Sigmoid colon (tissue), 7 donors: ENCODE data around the gene BOLL. TPM values are rescaled to one million over a fixed set of nuclear protein-coding genes. Genes with fewer than 3 reads are reported as not detected.
"Not testable (repeated sequence)": the region's sequence is repeated elsewhere in the genome, so short reads cannot be mapped to it uniquely, and the experiment has no call there.

Source experiments
- DNase-seq: peaks from one replicate; pipeline ENCODE4 v3.0.0-alpha.2; 2019
- H3K27ac ChIP-seq, 4 donors: fragments of 200-600 bp; sonication (generic); one replicate each; pipeline ENCODE4 v1.5.1; 2016 to 2019; ENCODE audit warnings: mild to moderate bottlenecking in 1 of 4
- H3K27me3 ChIP-seq, 3 donors: fragments of 200-600 bp; sonication (generic); one replicate each; pipeline ENCODE4 v1.5.1; 2019; ENCODE audit warnings: mild to moderate bottlenecking in 1 of 3
- H3K36me3 ChIP-seq, 4 donors: fragments of 200-600 bp; sonication (generic); one replicate each; pipeline ENCODE4 v1.5.1; 2016 to 2019
- H3K4me1 ChIP-seq, 4 donors: fragments of 200-600 bp; sonication (generic); one replicate each; pipeline ENCODE4 v1.5.1; 2017 to 2019
- H3K4me3 ChIP-seq, 4 donors: fragments of 200-600 bp; sonication (generic); one replicate each; pipeline ENCODE4 v1.5.1; 2017 to 2019; ENCODE audit warnings: mild to moderate bottlenecking in 2 of 4, moderate library complexity in 1 of 4
- H3K9me3 ChIP-seq, 4 donors: fragments of 200-600 bp in 3 of 4; sonication (generic) in 3 of 4; one replicate each; pipeline versions ENCODE4 v1.5.1 to v1.6.1; 2013 to 2019
- CTCF ChIP-seq, 4 experiments: fragments of 450-650 bp in 3 of 4; fragments of 200-600 bp in 1 of 4; IDR thresholded peaks; one replicate each; pipeline ENCODE4 v1.5.1; 2016 to 2019; ENCODE audit warnings: antibody characterized with exemption in 4 of 4, mild to moderate bottlenecking in 3 of 4, moderate library complexity in 2 of 4
- EP300 ChIP-seq, 4 donors: sonication (generic); formaldehyde crosslinking; IDR thresholded peaks; one replicate each; pipeline ENCODE4 v1.6.1; 2017; ENCODE audit warnings: antibody characterized with exemption in 4 of 4
- POLR2A ChIP-seq, 2 donors: fragments of 450-650 bp; IDR thresholded peaks; one replicate each; pipeline ENCODE4 v1.6.1; 2016; ENCODE audit warnings: antibody characterized with exemption in 2 of 2, mild to moderate bottlenecking in 2 of 2, moderate library complexity in 2 of 2
- POLR2AphosphoS5 ChIP-seq, 4 donors: sonication (generic); formaldehyde crosslinking; IDR thresholded peaks; one replicate each; pipeline ENCODE4 v1.6.1; 2017; ENCODE audit warnings: antibody characterized with exemption in 4 of 4
- WGBS, 2 donors: extraction: QIAGEN DNeasy Blood & Tissue Kit; methylation state at CpG; one replicate each; pipeline ENCODE4 v1.1.7; 2013; 5-methylcytosine and 5-hydroxymethylcytosine counted together
- intact Hi-C: fragments of 100-400 bp; cut with DNase I; formaldehyde crosslinking; loops from one replicate; pipeline ENCODE4 v1.15.1; 2023
- polyA plus RNA-seq, 3 donors: library from polyadenylated mRNA; stranded (reverse); fragments of 200-250 nt; gene quantifications; one replicate each; pipeline ENCODE4 v1.2.3, GENCODE V29; 2013
- total RNA-seq, 4 donors: library from RNA; depleted of rRNA; stranded (reverse); fragments of >200 nt; gene quantifications; one replicate each; pipeline ENCODE4 v1.1.0, GENCODE V29; 2016
- donor health status: healthy with polysubstance abuse.
- donor health status: Bipolar disorder and iron deficiency.
- donor health status: healthy.

Gene BOLL
- not detected for total RNA-seq
- not detected for polyA plus RNA-seq

- WGBS, 2 donors, result 91 to 95% methylated on average over 80 of the region's 80 CpGs
- no peaks in the 10 kb centered on the region for H3K36me3 ChIP-seq
- DNase-seq, result no peak
- peaks cover 0 to 12% (median 12%) of the 10 kb centered on the region in 4 donors for H3K4me1 ChIP-seq
- H3K27me3 ChIP-seq, result peaks cover 8 to 28% (median 21%) of the 10 kb centered on the region in 3 donors
- H3K27ac ChIP-seq, result no peak within 1 kb of the TSS
- intact Hi-C loops, result no loop called here
- H3K9me3 ChIP-seq, result no peaks in the 10 kb centered on the region
- TF ChIP-seq CTCF (IDR thresholded peaks at IDR 0.05) (no peak), EP300 (IDR thresholded peaks at IDR 0.05) (no peak), POLR2AphosphoS5 (IDR thresholded peaks at IDR 0.05) (no peak), POLR2A (IDR thresholded peaks at IDR 0.05) (no peak)
- peak within 1 kb of the TSS; percentile 16 to 46 (median 36) for H3K4me3 ChIP-seq
Measured at GRCh38 chr2:197784956-197785941, at the start of gene BOLL. BOLL (minus strand) TSS chr2:197785319; CDS start chr2:197781850, 3,469 bp downstream.

DNA sequence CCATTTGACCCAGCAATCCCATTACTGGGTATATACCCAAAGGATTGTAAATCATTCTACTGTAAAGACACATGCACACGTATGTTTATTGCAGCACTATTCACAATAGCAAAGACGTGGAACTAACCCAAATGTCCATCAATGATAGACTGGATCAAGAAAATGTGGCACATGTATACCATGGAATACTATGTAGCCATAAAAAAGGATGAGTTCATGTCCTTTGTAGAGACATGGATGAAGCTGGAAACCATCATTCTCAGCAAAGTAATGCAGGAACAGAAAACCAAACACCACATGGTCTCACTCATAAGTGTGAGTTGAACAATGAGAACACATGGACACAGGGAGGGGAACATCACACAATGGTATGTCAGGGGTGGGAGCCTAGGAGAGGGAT, 49.7 kb upstream of the BOLL start:
- DNase-seq, H3K27me3 ChIP-seq, H3K27ac ChIP-seq, H3K9me3 ChIP-seq, H3K4me3 ChIP-seq, H3K36me3 ChIP-seq, intact Hi-C loops: not testable (repeated sequence)
- H3K4me1 ChIP-seq, result peaks cover 0 to 15% (median 3%) of the 10 kb centered on the region in 4 donors
- 79 to 88% methylated on average over 2 of the region's 2 CpGs for whole genome bisulfite sequencing, 2 donors

DNA sequence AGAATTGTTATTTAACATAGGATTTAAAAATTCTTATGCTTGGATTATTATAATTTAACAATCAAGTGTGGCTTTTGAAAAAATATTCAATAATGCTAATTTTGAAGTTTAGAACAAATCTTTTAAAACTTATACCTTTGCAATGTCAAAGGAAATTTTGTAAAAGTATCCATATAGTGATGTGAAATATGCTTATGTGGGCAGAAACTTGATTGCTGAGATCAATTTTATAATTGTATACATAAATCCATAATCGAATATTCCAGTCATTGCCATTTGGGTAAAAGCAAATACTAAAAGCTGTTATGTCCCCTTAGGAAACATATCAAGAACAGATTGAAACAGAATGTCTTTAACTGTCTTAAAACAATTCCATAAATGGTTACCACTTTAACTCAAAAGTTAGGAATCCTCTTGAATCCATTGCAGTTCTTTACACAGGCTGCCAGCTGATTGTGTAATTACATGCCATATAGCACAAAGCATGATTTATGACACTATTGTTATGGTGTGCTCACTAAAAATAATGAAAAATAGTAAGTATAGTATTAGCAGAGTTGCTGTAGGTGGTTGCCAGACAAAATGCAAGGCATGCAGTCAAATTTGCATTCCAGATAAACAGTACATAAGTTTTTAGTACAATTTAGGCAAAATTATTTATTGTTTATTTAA, 43.5 kb upstream of the BOLL start:
- H3K4me1 ChIP-seq, result peaks cover 0 to 4% (median 0%) of the 10 kb centered on the region in 4 donors
- H3K4me3 ChIP-seq, result no peak overlapping the region
- intact Hi-C loops, result no loop called here
- TF ChIP-seq EP300 (IDR thresholded peaks at IDR 0.05), result no peak
- no peak for TF ChIP-seq POLR2AphosphoS5 (IDR thresholded peaks at IDR 0.05)
- no peak for TF ChIP-seq CTCF (IDR thresholded peaks at IDR 0.05)
- no peak for TF ChIP-seq POLR2A (IDR thresholded peaks at IDR 0.05)
- H3K9me3 ChIP-seq, result no peaks in the 10 kb centered on the region
- H3K27me3 ChIP-seq, result no peaks in the 10 kb centered on the region
- H3K36me3 ChIP-seq, result no peaks in the 10 kb centered on the region
- no peak overlapping the region for H3K27ac ChIP-seq
- no peak for DNase-seq
- 41 to 78% methylated on average over 1 of the region's 1 CpG for WGBS, 2 donors

DNA sequence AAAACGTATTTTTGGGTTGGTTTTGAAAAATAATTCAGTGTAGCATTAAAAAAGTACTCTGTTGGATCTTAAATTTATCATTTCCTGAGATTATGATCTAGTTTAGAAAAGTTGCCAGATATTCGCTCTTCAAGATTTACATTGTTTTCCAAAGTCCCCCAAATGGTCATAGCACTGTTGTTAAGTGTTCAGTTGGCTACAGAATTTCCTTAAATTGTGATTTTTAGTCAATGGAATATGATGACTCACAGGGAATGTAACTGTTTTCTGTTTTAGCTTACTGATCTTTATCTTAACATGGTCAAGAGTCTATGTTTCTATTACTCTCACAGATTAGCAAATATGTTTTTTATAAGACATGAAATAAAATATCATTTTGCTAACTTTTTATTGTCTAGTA, 42.5 kb upstream of the BOLL start:
- TF ChIP-seq EP300 (IDR thresholded peaks at IDR 0.05) (no peak), POLR2A (IDR thresholded peaks at IDR 0.05) (no peak), POLR2AphosphoS5 (IDR thresholded peaks at IDR 0.05) (no peak), CTCF (IDR thresholded peaks at IDR 0.05) (no peak)
- Histone ChIP-seq H3K9me3 (no peaks in the 10 kb centered on the region), H3K4me1 (peaks cover 0 to 8% (median 3%) of the 10 kb centered on the region in 4 donors), H3K36me3 (no peaks in the 10 kb centered on the region), H3K27ac (no peak overlapping the region), H3K27me3 (no peaks in the 10 kb centered on the region), H3K4me3 (no peak overlapping the region)
- 71% methylated on average over 2 of the region's 2 CpGs for WGBS, 2 donors
- intact Hi-C loops, result no loop called here
- DNase-seq, result no peak

DNA sequence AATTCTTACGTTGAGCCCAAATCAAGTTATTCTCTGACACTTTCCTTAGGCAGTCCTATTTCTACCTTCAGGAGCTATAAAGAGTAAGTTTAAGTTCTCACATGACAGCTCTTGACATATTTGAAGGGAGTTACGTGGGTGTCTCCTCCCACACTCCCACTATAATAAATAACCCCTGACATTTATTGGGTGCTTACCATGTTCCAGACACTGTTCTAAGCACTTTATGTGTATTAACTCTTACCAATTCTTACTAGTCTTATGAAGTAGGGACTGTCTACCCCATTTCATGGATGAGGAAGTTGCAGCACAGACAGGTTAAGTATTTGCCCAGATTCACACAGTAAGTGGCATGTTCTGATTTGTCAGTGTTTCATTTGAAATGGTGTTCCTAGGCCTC, 37.2 kb upstream of the BOLL start:
- intact Hi-C loops, result no loop called here
- peak overlapping the region in 2 of 4 donors; percentile 9 to 15 for H3K4me3 ChIP-seq
- H3K9me3 ChIP-seq, result no peaks in the 10 kb centered on the region
- H3K27me3 ChIP-seq, result no peaks in the 10 kb centered on the region
- 74 to 82% methylated on average over 2 of the region's 2 CpGs for WGBS, 2 donors
- H3K4me1 ChIP-seq, result peaks cover 0 to 24% (median 16%) of the 10 kb centered on the region in 4 donors
- H3K27ac ChIP-seq, result peak overlapping the region in 3 of 4 donors; percentile 39 to 71 (median 51)
- DNase-seq, result no peak
- H3K36me3 ChIP-seq, result no peaks in the 10 kb centered on the region
- TF ChIP-seq CTCF (IDR thresholded peaks at IDR 0.05), result no peak
- peak; percentile 35 to 82 (median 70) for TF ChIP-seq POLR2AphosphoS5 (IDR thresholded peaks at IDR 0.05)
- TF ChIP-seq EP300 (IDR thresholded peaks at IDR 0.05), result peak; percentile 47 to 82 (median 64)
- no peak for TF ChIP-seq POLR2A (IDR thresholded peaks at IDR 0.05)
